Panc1 (cell line): Measurements from ENCODE around the gene VCP. TPM values are rescaled to one million over a fixed set of nuclear protein-coding genes. Genes with fewer than 3 reads are reported as not detected.

Experiments used
- total RNA-seq: library from RNA; stranded (reverse); gene quantifications from one replicate; pipeline ENCODE4 v1.2.1, GENCODE V29; 2021; ENCODE audit not compliant: unreplicated experiment

The VCP gene
- total RNA-seq, 1 experiment from 2014 or later = 472 TPM

Other genes starting within 250 kb of the VCP start
- gene PHF24, start 114.3 kb downstream of the VCP start, total RNA-seq = 0.08 TPM
- gene DNAJB5, start 82.9 kb downstream of the VCP start, total RNA-seq = 9.7 TPM
- 73.8 TPM for gene FANCG, start 7.3 kb upstream of the VCP start, total RNA-seq
- 58.7 TPM for gene PIGO, start 24.0 kb upstream of the VCP start, total RNA-seq
- 264 TPM for gene STOML2, start 30.5 kb upstream of the VCP start, total RNA-seq
- gene ATOSB, start 43.2 kb upstream of the VCP start, total RNA-seq = 23.6 TPM
- 35.2 TPM for gene UNC13B, start 89.4 kb upstream of the VCP start, total RNA-seq